GM19099 (cell line): ENCODE data around the gene PMFBP1.

Source experiments
- POLR2A ChIP-seq: IDR thresholded peaks from 3 replicates; pipeline ENCODE4 v1.6.1; 2011; ENCODE audit warnings: low read depth; ENCODE audit not compliant: insufficient read length; ENCODE audit errors: extremely low read depth

The PMFBP1 gene

GRCh38 chr16:72172105-72173034 is at the start of gene PMFBP1:
TSS of gene PMFBP1 (minus strand) at chr16:72172155. CDS start at chr16:72171208, 947 bp downstream.
- no peak for TF ChIP-seq POLR2A

- no peak for TF ChIP-seq POLR2A
These were observed 49.7 kb upstream of the PMFBP1 start for GRCh38 chr16:72221630-72222024.

GRCh38 chr16:72220875-72221629 is 49.1 kb upstream of the PMFBP1 start:
- no peak for TF ChIP-seq POLR2A

- no peak for TF ChIP-seq POLR2A
These were observed 47.3 kb upstream of the PMFBP1 start for GRCh38 chr16:72219282-72219681.

- TF ChIP-seq POLR2A = no peak
These were observed 44.8 kb upstream of the PMFBP1 start for GRCh38 chr16:72216767-72217166.

GRCh38 chr16:72214821-72215220 is 42.9 kb upstream of the PMFBP1 start:
- no peak for TF ChIP-seq POLR2A

GRCh38 chr16:72211110-72211509 is 39.2 kb upstream of the PMFBP1 start:
- TF ChIP-seq POLR2A = no peak

GRCh38 chr16:72210555-72210954 is 38.6 kb upstream of the PMFBP1 start:
- no peak for TF ChIP-seq POLR2A

- TF ChIP-seq POLR2A = no peak
These were observed 38.1 kb upstream of the PMFBP1 start for GRCh38 chr16:72210072-72210471.

- TF ChIP-seq POLR2A = no peak
These were observed 34.3 kb upstream of the PMFBP1 start for GRCh38 chr16:72206299-72206698.

- no peak for TF ChIP-seq POLR2A
These were observed 31.4 kb upstream of the PMFBP1 start for GRCh38 chr16:72203401-72203800.

- no peak for TF ChIP-seq POLR2A
These were observed 30.1 kb upstream of the PMFBP1 start for GRCh38 chr16:72202014-72202413.

GRCh38 chr16:72201387-72201786 is 29.4 kb upstream of the PMFBP1 start:
- no peak for TF ChIP-seq POLR2A

- no peak for TF ChIP-seq POLR2A
These were observed 27.9 kb upstream of the PMFBP1 start for GRCh38 chr16:72199761-72200337.

- no peak for TF ChIP-seq POLR2A
These were observed 26.8 kb upstream of the PMFBP1 start for GRCh38 chr16:72198771-72199201.

GRCh38 chr16:72198021-72198711 is 26.2 kb upstream of the PMFBP1 start:
- no peak for TF ChIP-seq POLR2A

GRCh38 chr16:72197545-72197944 is 25.6 kb upstream of the PMFBP1 start:
- TF ChIP-seq POLR2A = no peak
